Thoracic aorta (tissue), 2 donors: Measurements from ENCODE around the gene PRDM16. TPM values are rescaled to one million over a fixed set of nuclear protein-coding genes. Genes with fewer than 3 reads are reported as not detected.

ENCODE experiments used
- ATAC-seq: fragments of 150-250 bp; one replicate; pipeline ENCODE4 v1.8.0; 2017; ENCODE audit warnings: low read depth; ENCODE audit not compliant: insufficient number of reproducible peaks, low FRiP score
- DNase-seq: peaks from one replicate; pipeline ENCODE4 v3.0.0-alpha.2; 2020; ENCODE audit warnings: low spot score
- H3K27ac ChIP-seq, 2 donors: fragments of 200-600 bp; sonication (generic); 1 replicate in 1 of 2; 2 replicates in 1 of 2; pipeline ENCODE4 v1.5.1; 2016; ENCODE audit warnings: mild to moderate bottlenecking in 2 of 2, moderate library complexity in 2 of 2
- H3K27me3 ChIP-seq: fragments of 200-600 bp; sonication (generic); replicated peaks from 2 replicates; pipeline ENCODE4 v1.6.0; 2016; ENCODE audit warnings: mild to moderate bottlenecking; ENCODE audit not compliant: insufficient read depth
- H3K36me3 ChIP-seq: fragments of 200-600 bp; sonication (generic); one replicate; pipeline ENCODE4 v1.5.1; 2016
- H3K4me1 ChIP-seq, 2 donors: fragments of 200-600 bp; sonication (generic); 1 replicate in 1 of 2; 2 replicates in 1 of 2; pipeline versions ENCODE4 v1.5.1 to v1.6.0; 2016; ENCODE audit warnings: low read depth in 2 of 2, mild to moderate bottlenecking in 1 of 2; ENCODE audit not compliant: control insufficient read depth in 1 of 2
- H3K4me3 ChIP-seq: fragments of 200-600 bp; sonication (generic); 2 replicates; pipeline ENCODE4 v1.5.1; 2016; ENCODE audit warnings: mild to moderate bottlenecking
- H3K9me3 ChIP-seq: fragments of 200-600 bp; sonication (generic); 2 replicates; pipeline ENCODE4 v1.5.1; 2016
- CTCF ChIP-seq: fragments of 200-600 bp; sonication (generic); IDR thresholded peaks from one replicate; pipeline ENCODE4 v1.5.1; 2019; ENCODE audit warnings: antibody characterized with exemption
- total RNA-seq, 2 donors: library from RNA; depleted of rRNA; stranded (reverse); fragments of >200 nt; gene quantifications; one replicate each; pipeline versions ENCODE4 v1.1.0 to v1.2.3, GENCODE V29; 2016

PRDM16 gene
- total RNA-seq, 2 donors from 2014 or later, result 68.9 to 85.4 TPM

GRCh38 chr1:3278416-3279181, 209.6 kb downstream of the PRDM16 start:
- H3K9me3 ChIP-seq, result no peaks in the 10 kb centered on the region
- H3K36me3 ChIP-seq, result no peaks in the 10 kb centered on the region
- ATAC-seq (no peak), DNase-seq (no peak)
- H3K27ac ChIP-seq, result peak overlapping the region in 1 of 2 donors; percentile 57
- no peaks in the 10 kb centered on the region for H3K27me3 ChIP-seq
- no peak for TF ChIP-seq CTCF
- H3K4me3 ChIP-seq, result no peak overlapping the region
- H3K4me1 ChIP-seq, result peaks cover 26 to 76% of the 10 kb centered on the region in 2 donors

- Histone ChIP-seq H3K27me3 (no peaks in the 10 kb centered on the region), H3K4me3 (no peak overlapping the region), H3K27ac (peak overlapping the region in 1 of 2 donors; percentile 57), H3K9me3 (no peaks in the 10 kb centered on the region), H3K36me3 (no peaks in the 10 kb centered on the region), H3K4me1 (peaks cover 28 to 81% of the 10 kb centered on the region in 2 donors)
- no peak for TF ChIP-seq CTCF
- DNase-seq (no peak), ATAC-seq (no peak)
Measured at GRCh38 chr1:3279182-3279470, 210.1 kb downstream of the PRDM16 start.

- H3K27me3 ChIP-seq, result no peaks in the 10 kb centered on the region
- H3K36me3 ChIP-seq, result no peaks in the 10 kb centered on the region
- no peak overlapping the region for H3K27ac ChIP-seq
- TF ChIP-seq CTCF, result no peak
- H3K4me3 ChIP-seq, result no peak overlapping the region
- DNase-seq (no peak), ATAC-seq (no peak)
- peaks cover 18 to 62% of the 10 kb centered on the region in 2 donors for H3K4me1 ChIP-seq
- no peaks in the 10 kb centered on the region for H3K9me3 ChIP-seq
Measured at GRCh38 chr1:3281735-3282134, 212.7 kb downstream of the PRDM16 start.

GRCh38 chr1:3282186-3282585, 213.2 kb downstream of the PRDM16 start:
- H3K27me3 ChIP-seq, result no peaks in the 10 kb centered on the region
- no peak for TF ChIP-seq CTCF
- H3K4me3 ChIP-seq, result no peak overlapping the region
- H3K4me1 ChIP-seq, result peaks cover 18 to 58% of the 10 kb centered on the region in 2 donors
- no peak overlapping the region for H3K27ac ChIP-seq
- ATAC-seq, result no peak
- no peaks in the 10 kb centered on the region for H3K36me3 ChIP-seq
- no peaks in the 10 kb centered on the region for H3K9me3 ChIP-seq
- no peak for DNase-seq

GRCh38 chr1:3282656-3283430, 213.8 kb downstream of the PRDM16 start:
- Histone ChIP-seq H3K27me3 (no peaks in the 10 kb centered on the region), H3K4me3 (no peak overlapping the region), H3K4me1 (peaks cover 18 to 56% of the 10 kb centered on the region in 2 donors), H3K27ac (peak overlapping the region; percentile 1 to 48), H3K36me3 (no peaks in the 10 kb centered on the region), H3K9me3 (no peaks in the 10 kb centered on the region)
- DNase-seq (no peak), ATAC-seq (no peak)
- TF ChIP-seq CTCF, result no peak
